LNCAP (cell line): ENCODE results near the gene CAPN10.

Source experiments
- TF ChIP-seq, protein P1 (sequence below): fragments of 450-650 bp; IDR thresholded peaks from 2 replicates; pipeline ENCODE4 v1.5.1; 2017; ENCODE audit warnings: mild to moderate bottlenecking

Gene CAPN10

GRCh38 chr2:240630771-240631547 lies 44.4 kb downstream of the CAPN10 start:
- TF ChIP-seq, protein P1, sequence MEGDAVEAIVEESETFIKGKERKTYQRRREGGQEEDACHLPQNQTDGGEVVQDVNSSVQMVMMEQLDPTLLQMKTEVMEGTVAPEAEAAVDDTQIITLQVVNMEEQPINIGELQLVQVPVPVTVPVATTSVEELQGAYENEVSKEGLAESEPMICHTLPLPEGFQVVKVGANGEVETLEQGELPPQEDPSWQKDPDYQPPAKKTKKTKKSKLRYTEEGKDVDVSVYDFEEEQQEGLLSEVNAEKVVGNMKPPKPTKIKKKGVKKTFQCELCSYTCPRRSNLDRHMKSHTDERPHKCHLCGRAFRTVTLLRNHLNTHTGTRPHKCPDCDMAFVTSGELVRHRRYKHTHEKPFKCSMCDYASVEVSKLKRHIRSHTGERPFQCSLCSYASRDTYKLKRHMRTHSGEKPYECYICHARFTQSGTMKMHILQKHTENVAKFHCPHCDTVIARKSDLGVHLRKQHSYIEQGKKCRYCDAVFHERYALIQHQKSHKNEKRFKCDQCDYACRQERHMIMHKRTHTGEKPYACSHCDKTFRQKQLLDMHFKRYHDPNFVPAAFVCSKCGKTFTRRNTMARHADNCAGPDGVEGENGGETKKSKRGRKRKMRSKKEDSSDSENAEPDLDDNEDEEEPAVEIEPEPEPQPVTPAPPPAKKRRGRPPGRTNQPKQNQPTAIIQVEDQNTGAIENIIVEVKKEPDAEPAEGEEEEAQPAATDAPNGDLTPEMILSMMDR, result no peak

DNA sequence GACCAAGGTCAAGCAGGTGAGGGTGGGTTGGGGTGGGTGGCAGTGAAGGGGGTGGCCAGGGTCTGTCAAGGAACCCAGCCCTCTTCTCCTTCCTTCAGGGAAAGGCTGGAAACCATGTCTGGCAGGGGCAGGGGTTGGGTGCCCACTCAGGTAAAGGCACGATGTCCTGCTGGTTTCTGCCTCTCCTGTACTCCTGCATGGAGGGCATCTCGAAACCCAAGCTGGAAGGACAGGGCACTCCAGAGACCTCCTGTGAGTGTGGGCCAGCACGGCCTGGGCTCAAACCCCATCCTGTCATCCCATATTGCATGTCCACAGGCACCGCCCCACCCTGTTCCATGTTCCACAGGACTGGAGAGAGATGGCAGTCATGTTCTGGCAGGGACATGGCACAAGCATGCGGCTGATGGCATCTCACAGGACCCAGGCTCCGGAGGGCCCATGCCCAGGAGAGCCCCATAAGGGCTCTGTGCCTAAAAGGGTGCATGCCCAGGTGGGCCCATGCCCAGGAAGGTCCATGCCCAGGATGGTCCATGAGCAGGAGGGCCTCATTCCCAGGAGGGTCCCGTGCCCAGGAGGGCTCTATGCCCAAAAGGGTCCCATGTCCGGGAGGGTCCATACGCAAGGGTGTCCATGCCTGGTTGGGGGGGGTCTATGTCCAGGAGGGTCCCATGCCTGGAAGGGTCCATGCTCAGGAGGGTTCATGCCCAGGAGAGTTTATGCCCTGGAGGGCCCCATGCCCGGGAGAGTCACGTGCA lies 45.2 kb downstream of the CAPN10 start:
- TF ChIP-seq, protein P1, result no peak

DNA sequence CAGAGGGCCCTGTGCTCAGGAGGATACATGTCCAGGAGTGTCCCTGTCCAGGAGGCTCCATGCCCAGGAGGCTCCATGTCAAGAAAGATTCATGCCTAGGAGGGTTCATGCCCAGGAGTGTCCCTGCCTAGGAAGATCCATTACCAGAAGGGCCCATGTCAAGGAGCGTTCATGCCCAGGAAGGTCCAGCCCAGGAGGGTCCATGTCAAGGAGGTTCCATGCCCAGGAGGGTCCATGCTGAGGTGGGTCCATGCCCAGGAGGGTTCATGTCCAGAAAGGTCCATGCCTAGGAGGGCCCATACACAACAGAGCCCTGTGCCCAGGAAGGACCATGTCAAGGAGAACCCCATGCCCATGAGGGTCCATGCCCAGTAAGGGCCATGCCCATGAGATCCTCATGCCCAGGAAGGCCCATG lies 45.8 kb downstream of the CAPN10 start:
- TF ChIP-seq, protein P1, result no peak

DNA sequence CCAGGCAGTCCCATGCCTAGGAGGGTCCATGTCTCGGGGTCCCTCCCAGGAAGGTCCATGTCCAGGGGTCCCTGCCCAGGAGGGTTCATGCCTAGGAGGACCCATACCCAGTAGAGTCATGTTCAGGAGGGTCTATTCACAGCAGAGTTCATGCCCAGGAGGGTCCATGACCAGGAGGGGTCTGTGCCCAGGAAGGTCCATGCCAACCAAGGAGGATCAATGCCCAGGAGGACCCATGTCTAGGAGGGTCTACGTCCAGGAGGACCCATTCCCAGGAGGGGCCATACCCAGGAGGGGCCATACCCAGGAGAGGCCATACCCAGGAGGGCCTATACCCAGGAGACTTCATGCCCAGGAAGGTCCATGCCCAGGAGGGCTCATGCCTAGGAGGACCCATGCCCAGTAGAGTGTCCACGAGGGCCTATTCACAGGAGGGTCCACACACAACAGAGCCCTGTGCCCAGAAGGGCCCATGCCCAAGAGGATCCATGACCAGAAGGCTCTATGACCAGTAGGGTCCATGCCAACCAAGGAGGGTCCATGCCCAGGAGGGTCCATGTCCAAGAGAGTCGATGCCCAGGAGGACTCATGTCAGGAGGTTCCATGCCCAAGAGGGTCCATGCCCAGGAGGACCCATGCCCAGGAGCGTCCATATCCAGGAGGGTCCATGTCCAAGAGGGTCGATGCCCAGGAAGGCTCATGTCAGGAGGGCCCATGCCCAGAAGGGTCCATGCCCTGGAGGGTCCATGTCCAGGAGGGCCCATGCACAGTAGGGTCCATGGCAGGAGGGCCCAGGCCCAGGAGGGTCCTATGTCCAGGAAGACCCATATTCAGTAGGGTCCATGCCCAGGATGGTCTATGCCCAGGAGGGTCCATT lies 48.8 kb downstream of the CAPN10 start:
- TF ChIP-seq, protein P1, result no peak

- TF ChIP-seq, protein P1, result no peak
Observed at GRCh38 chr2:240635998-240636547, 49.5 kb downstream of the CAPN10 start.

- TF ChIP-seq, protein P1, result no peak
Observed at GRCh38 chr2:240636563-240637115, 50.1 kb downstream of the CAPN10 start.
